ENCODE measurements around the gene C22orf23.

Gene C22orf23

GRCh38 chr22:37897807-37898206 lies 55.6 kb downstream of the C22orf23 start:
- DNase-seq (ENCODE audit: low read depth) = no peak

DNA sequence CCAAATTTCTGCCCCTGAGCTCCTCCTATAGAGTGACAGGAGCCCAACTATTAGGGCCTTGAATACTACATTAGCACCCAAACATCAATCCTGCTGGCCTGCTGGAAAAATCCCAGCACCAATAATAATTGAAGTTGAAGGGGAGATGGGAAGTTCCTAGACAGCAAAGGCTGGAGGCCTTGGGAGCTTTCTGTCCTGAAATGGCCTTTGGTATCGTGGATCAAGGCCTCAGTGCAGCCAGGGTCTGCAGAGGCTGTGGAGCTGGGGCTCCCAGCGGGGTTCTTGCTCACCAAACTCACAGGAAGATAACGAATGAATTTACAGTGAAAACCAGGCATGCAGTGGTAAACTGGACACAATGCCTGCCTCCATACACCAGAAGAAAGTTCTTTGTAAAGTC lies 56.5 kb downstream of the C22orf23 start:
- DNase-seq (ENCODE audit: low read depth) = no peak

- no peak for DNase-seq (ENCODE audit: low read depth)
Observed at GRCh38 chr22:37896181-37896592, 57.2 kb downstream of the C22orf23 start.

- no peak for DNase-seq (ENCODE audit: low read depth)
Observed at GRCh38 chr22:37894939-37895670, 58.3 kb downstream of the C22orf23 start.

DNA sequence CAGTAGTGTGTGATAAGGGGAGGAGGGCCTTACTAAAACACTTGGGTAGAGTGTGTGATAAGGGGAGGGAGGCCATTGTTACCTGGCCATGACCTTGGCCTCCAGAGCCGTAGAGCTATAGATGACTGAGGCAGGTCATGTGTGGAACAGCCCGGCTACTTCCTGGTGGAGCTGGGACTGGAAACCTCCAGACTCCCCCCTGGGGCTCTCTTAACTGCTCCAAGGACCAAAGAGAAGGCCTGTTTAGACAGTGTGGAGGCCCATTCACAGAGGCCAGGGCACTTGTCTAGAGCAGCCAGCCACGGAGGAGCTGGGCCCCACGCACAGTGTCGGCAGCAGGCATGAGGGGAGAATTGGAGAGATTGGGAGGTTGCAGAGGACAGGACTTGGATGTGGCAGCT lies 59.8 kb downstream of the C22orf23 start:
- no peak for DNase-seq (ENCODE audit: low read depth)
